ENCODE measurements around the gene KIF3B.
A peak's percentile ranks its signal among the peaks of the same experiment; 100 is the strongest.
"Not testable (repeated sequence)": the region's sequence is repeated elsewhere in the genome, so short reads cannot be mapped to it uniquely, and the experiment has no call there.

The KIF3B gene

GRCh38 chr20:32352121-32352720, 74.8 kb downstream of the KIF3B start:
- no peaks in the 10 kb centered on the region for H3K9me3 ChIP-seq (ENCODE audit: control insufficient read depth, insufficient read depth, low read depth, low read length)
- no peaks in the 10 kb centered on the region for H3K36me3 ChIP-seq (ENCODE audit: control insufficient read depth, insufficient read depth, low read length)
- H3K27ac ChIP-seq (ENCODE audit: low read depth, low read length), result no peak overlapping the region
- H3K4me1 ChIP-seq (ENCODE audit: control insufficient read depth, insufficient read depth, low read length), result no peaks in the 10 kb centered on the region; the same call in 1 of the 2 replicates
- no peak overlapping the region for H3K4me3 ChIP-seq (ENCODE audit: low read depth, low read length)
- no peak overlapping the region for H3K9ac ChIP-seq (ENCODE audit: low read length)
- H3K27me3 ChIP-seq (ENCODE audit: control insufficient read depth, insufficient read depth, low read length), result peaks cover 8% of the 10 kb centered on the region

- Histone ChIP-seq H3K4me3 (ENCODE audit: low read depth, low read length) (no peak overlapping the region), H3K9me3 (ENCODE audit: control insufficient read depth, insufficient read depth, low read depth, low read length) (no peaks in the 10 kb centered on the region), H3K27me3 (ENCODE audit: control insufficient read depth, insufficient read depth, low read length) (peaks cover 8% of the 10 kb centered on the region), H3K4me1 (ENCODE audit: control insufficient read depth, insufficient read depth, low read length) (no peaks in the 10 kb centered on the region; the same call in 1 of the 2 replicates), H3K9ac (ENCODE audit: low read length) (no peak overlapping the region), H3K36me3 (ENCODE audit: control insufficient read depth, insufficient read depth, low read length) (no peaks in the 10 kb centered on the region), H3K27ac (ENCODE audit: low read depth, low read length) (no peak overlapping the region)
These were observed 76.5 kb downstream of the KIF3B start for GRCh38 chr20:32353848-32354496.

- H3K27ac ChIP-seq (ENCODE audit: low read depth, low read length), result no peak overlapping the region
- no peaks in the 10 kb centered on the region for H3K36me3 ChIP-seq (ENCODE audit: control insufficient read depth, insufficient read depth, low read length)
- peaks cover 14% of the 10 kb centered on the region for H3K27me3 ChIP-seq (ENCODE audit: control insufficient read depth, insufficient read depth, low read length)
- no peak overlapping the region for H3K4me3 ChIP-seq (ENCODE audit: low read depth, low read length)
- H3K4me1 ChIP-seq (ENCODE audit: control insufficient read depth, insufficient read depth, low read length), result peaks cover 5% of the 10 kb centered on the region; the same call in 1 of the 2 replicates
- no peaks in the 10 kb centered on the region for H3K9me3 ChIP-seq (ENCODE audit: control insufficient read depth, insufficient read depth, low read depth, low read length)
- H3K9ac ChIP-seq (ENCODE audit: low read length), result no peak overlapping the region
These were observed 77.4 kb downstream of the KIF3B start for GRCh38 chr20:32354592-32355416.

DNA sequence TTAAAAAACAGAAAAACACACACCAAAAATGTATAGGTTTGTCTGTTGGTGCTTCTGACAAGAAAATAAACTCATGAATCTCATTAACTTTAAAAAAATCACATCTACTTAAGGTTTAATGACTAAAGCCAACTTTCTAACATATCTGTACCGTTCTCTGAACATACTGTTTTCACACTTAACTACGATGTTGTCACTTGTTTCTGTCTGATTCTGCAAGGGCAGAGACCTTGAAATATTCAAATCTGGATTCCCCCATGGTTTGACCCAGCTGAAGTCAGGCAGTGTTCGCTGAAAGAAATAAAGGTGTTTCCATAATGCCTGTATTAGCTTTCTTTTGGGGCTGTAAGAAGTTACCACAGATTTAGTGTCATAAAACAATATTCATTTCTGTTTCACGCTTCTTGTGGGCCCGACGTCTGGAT, 78.0 kb downstream of the KIF3B start:
- Histone ChIP-seq H3K9ac (ENCODE audit: low read length) (no peak overlapping the region), H3K4me1 (ENCODE audit: control insufficient read depth, insufficient read depth, low read length) (peaks cover 5% of the 10 kb centered on the region; the same call in 1 of the 2 replicates), H3K9me3 (ENCODE audit: control insufficient read depth, insufficient read depth, low read depth, low read length) (no peaks in the 10 kb centered on the region), H3K27me3 (ENCODE audit: control insufficient read depth, insufficient read depth, low read length) (peaks cover 21% of the 10 kb centered on the region), H3K36me3 (ENCODE audit: control insufficient read depth, insufficient read depth, low read length) (no peaks in the 10 kb centered on the region), H3K27ac (ENCODE audit: low read depth, low read length) (no peak overlapping the region), H3K4me3 (ENCODE audit: low read depth, low read length) (no peak overlapping the region)

DNA sequence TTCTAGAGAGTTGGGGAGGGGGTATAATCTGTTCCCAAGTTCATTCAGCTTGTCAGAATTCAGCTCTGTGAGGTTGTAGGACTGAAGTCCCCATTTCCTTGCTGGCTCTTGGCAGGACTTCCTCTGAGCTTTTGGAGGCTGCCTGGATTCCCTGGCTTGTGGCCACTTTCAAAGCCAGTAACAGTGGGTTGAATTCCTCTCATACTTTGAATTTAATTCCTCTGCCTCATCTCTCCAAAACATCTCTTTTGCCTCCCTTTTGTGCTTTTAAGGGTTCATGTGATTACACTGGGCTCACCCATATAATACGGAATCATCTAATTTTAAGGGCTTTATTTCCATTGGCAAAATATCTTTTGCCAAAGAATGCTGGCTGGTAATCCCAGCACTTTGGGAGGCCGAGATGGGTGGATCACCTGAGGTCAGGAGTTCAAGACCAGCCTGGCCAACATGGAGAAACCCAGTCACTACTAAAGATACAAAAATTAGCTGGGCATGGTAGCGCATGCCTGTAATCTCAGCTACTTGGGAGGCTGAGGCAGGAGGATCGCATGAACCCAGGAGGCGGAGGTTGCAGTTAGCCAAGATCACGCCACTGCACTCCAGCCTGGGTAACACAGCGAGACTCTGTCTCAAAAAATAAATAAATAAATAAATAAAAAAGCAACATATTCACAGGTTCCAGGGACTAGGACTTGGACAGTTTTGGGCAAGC, 78.6 kb downstream of the KIF3B start:
- H3K9ac ChIP-seq (ENCODE audit: low read length); H3K4me1 ChIP-seq (ENCODE audit: control insufficient read depth, insufficient read depth, low read length): not testable (repeated sequence)

GRCh38 chr20:32356622-32357374, 79.3 kb downstream of the KIF3B start:
- Histone ChIP-seq H3K9me3 (ENCODE audit: control insufficient read depth, insufficient read depth, low read depth, low read length) (no peaks in the 10 kb centered on the region), H3K9ac (ENCODE audit: low read length) (peak overlapping the region; percentile 95), H3K36me3 (ENCODE audit: control insufficient read depth, insufficient read depth, low read length) (no peaks in the 10 kb centered on the region), H3K4me3 (ENCODE audit: low read depth, low read length) (peak overlapping the region; percentile 96), H3K4me1 (ENCODE audit: control insufficient read depth, insufficient read depth, low read length) (peaks cover 5% of the 10 kb centered on the region; the same call in 1 of the 2 replicates), H3K27me3 (ENCODE audit: control insufficient read depth, insufficient read depth, low read length) (peaks cover 34% of the 10 kb centered on the region), H3K27ac (ENCODE audit: low read depth, low read length) (no peak overlapping the region)

More for the DNA sequence above, 78.6 kb downstream of the KIF3B start:
- H3K9me3 ChIP-seq (ENCODE audit: control insufficient read depth, insufficient read depth, low read depth, low read length); H3K36me3 ChIP-seq (ENCODE audit: control insufficient read depth, insufficient read depth, low read length); H3K4me3 ChIP-seq (ENCODE audit: low read depth, low read length); H3K27ac ChIP-seq (ENCODE audit: low read depth, low read length): not testable (repeated sequence)
- peaks cover 27% of the 10 kb centered on the region for H3K27me3 ChIP-seq (ENCODE audit: control insufficient read depth, insufficient read depth, low read length)

DNA sequence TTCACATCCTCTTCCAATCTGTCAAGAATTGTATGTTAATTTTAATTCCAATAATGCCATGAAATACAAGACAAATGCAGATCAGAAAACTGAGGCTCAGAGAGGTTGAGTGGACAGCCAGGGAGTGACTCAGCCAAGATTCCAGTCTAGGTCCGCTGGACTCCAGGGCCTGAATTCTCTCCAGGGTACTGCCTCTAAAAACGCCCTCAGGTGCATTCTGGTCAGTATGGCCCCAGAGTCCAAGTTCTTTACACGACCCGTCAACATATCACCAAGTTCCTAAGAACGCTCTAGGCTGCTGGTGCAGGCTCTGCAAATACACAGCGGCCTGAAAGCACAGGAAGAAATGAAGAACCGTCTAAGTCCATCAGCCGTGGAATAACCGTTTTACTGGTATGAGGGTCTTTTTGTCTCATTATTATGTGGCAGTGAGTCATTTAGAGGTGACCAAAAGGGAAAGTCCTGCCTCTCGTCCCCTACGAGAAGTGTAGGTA, 80.0 kb downstream of the KIF3B start:
- H3K27ac ChIP-seq (ENCODE audit: low read depth, low read length), result no peak overlapping the region
- H3K4me3 ChIP-seq (ENCODE audit: low read depth, low read length), result peak overlapping the region; percentile 96
- H3K36me3 ChIP-seq (ENCODE audit: control insufficient read depth, insufficient read depth, low read length), result no peaks in the 10 kb centered on the region
- no peaks in the 10 kb centered on the region for H3K9me3 ChIP-seq (ENCODE audit: control insufficient read depth, insufficient read depth, low read depth, low read length)
- peaks cover 36% of the 10 kb centered on the region for H3K27me3 ChIP-seq (ENCODE audit: control insufficient read depth, insufficient read depth, low read length)
- peaks cover 5% of the 10 kb centered on the region; the same call in 1 of the 2 replicates for H3K4me1 ChIP-seq (ENCODE audit: control insufficient read depth, insufficient read depth, low read length)
- peak overlapping the region; percentile 95 for H3K9ac ChIP-seq (ENCODE audit: low read length)

- Histone ChIP-seq H3K9ac (ENCODE audit: low read length) (peak within 1 kb of the TSS; percentile 95), H3K27me3 (ENCODE audit: control insufficient read depth, insufficient read depth, low read length) (peaks cover 42% of the 10 kb centered on the region), H3K4me1 (ENCODE audit: control insufficient read depth, insufficient read depth, low read length) (peaks cover 5% of the 10 kb centered on the region; the same call in 1 of the 2 replicates), H3K9me3 (ENCODE audit: control insufficient read depth, insufficient read depth, low read depth, low read length) (no peaks in the 10 kb centered on the region), H3K36me3 (ENCODE audit: control insufficient read depth, insufficient read depth, low read length) (no peaks in the 10 kb centered on the region), H3K4me3 (ENCODE audit: low read depth, low read length) (peak within 1 kb of the TSS; percentile 96), H3K27ac (ENCODE audit: low read depth, low read length) (0 out of 2 replicates have a peak within 1 kb of the TSS, but pooled peaks have one; percentile 57)
These were observed 80.6 kb downstream of the KIF3B start, which contains the start of gene ASXL1 for GRCh38 chr20:32357869-32358631. TSS of gene ASXL1 (plus strand) at chr20:32358331. CDS start at chr20:32358776, 445 bp downstream.

DNA sequence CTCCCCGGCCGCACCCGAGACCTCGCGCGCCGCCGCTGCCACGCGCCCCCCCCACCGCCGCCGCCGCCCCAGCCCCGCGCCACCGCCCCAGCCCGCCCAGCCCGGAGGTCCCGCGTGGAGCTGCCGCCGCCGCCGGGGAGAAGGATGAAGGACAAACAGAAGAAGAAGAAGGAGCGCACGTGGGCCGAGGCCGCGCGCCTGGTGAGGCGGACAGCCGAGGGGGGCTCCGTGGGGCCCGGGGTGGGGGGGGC, 81.1 kb downstream of the KIF3B start:
- peaks cover 5% of the 10 kb centered on the region; the same call in 1 of the 2 replicates for H3K4me1 ChIP-seq (ENCODE audit: control insufficient read depth, insufficient read depth, low read length)
- H3K4me3 ChIP-seq (ENCODE audit: low read depth, low read length), result peak overlapping the region; percentile 96
- peaks cover 47% of the 10 kb centered on the region for H3K27me3 ChIP-seq (ENCODE audit: control insufficient read depth, insufficient read depth, low read length)
- H3K36me3 ChIP-seq (ENCODE audit: control insufficient read depth, insufficient read depth, low read length), result no peaks in the 10 kb centered on the region
- no peaks in the 10 kb centered on the region for H3K9me3 ChIP-seq (ENCODE audit: control insufficient read depth, insufficient read depth, low read depth, low read length)
- no peak overlapping the region for H3K27ac ChIP-seq (ENCODE audit: low read depth, low read length)
- H3K9ac ChIP-seq (ENCODE audit: low read length), result no peak overlapping the region
